Ureter (tissue), 1 donor: ENCODE data around the gene HAPLN2. TPM values are rescaled to one million over a fixed set of nuclear protein-coding genes. Genes with fewer than 3 reads are reported as not detected.
A peak's percentile ranks its signal among the peaks of the same experiment; 100 is the strongest.
"Not testable (repeated sequence)": the region's sequence is repeated elsewhere in the genome, so short reads cannot be mapped to it uniquely, and the experiment has no call there.

ENCODE experiments used
- DNase-seq: peaks from one replicate; pipeline ENCODE4 v3.0.0-alpha.2; 2020; ENCODE audit warnings: low spot score
- total RNA-seq: library from RNA; stranded (reverse); gene quantifications from one replicate; pipeline ENCODE4 v1.2.4, GENCODE V29; 2023
- donor health status: DM: yes; HTN: yes; CAD: no.

Gene HAPLN2
- total RNA-seq, 1 donor from 2014 or later: 5.6 TPM

GRCh38 chr1:156591432-156592157 is 27.6 kb upstream of the HAPLN2 start, which contains the start of gene NAXE:
Gene NAXE (plus strand): TSS chr1:156591776. CDS start chr1:156591805, 29 bp downstream.
- peak; percentile 75 for DNase-seq

- DNase-seq: no peak
These were observed 26.9 kb upstream of the HAPLN2 start for GRCh38 chr1:156592158-156592909.

GRCh38 chr1:156592910-156593660 is 26.1 kb upstream of the HAPLN2 start:
- no peak for DNase-seq

GRCh38 chr1:156593661-156593989 is 25.6 kb upstream of the HAPLN2 start:
- no peak for DNase-seq

GRCh38 chr1:156594190-156594589 is 25.0 kb upstream of the HAPLN2 start:
- no peak for DNase-seq

GRCh38 chr1:156595016-156595415 is 24.2 kb upstream of the HAPLN2 start:
- DNase-seq: no peak

GRCh38 chr1:156596426-156596825 is 22.8 kb upstream of the HAPLN2 start:
- no peak for DNase-seq

- no peak for DNase-seq
These were observed 21.1 kb upstream of the HAPLN2 start for GRCh38 chr1:156598125-156598524.

- no peak for DNase-seq
These were observed 20.3 kb upstream of the HAPLN2 start for GRCh38 chr1:156598731-156599432.

GRCh38 chr1:156599811-156600210 is 19.4 kb upstream of the HAPLN2 start:
- DNase-seq: no peak

GRCh38 chr1:156600733-156601121 is 18.5 kb upstream of the HAPLN2 start:
- no peak for DNase-seq

GRCh38 chr1:156601122-156601830 is 17.9 kb upstream of the HAPLN2 start, which contains the start of gene GPATCH4:
Gene GPATCH4 (minus strand): TSS chr1:156601479.
- DNase-seq: peak; percentile 86

GRCh38 chr1:156601892-156602291 is 17.3 kb upstream of the HAPLN2 start:
- DNase-seq: no peak

- DNase-seq: no peak
These were observed 16.6 kb upstream of the HAPLN2 start for GRCh38 chr1:156602557-156602993.

GRCh38 chr1:156607344-156607743 is 11.9 kb upstream of the HAPLN2 start:
- DNase-seq: not testable (repeated sequence)

GRCh38 chr1:156608036-156608674 is 11.1 kb upstream of the HAPLN2 start:
- peak; percentile 73 for DNase-seq

GRCh38 chr1:156608981-156609380 is 10.2 kb upstream of the HAPLN2 start:
- no peak for DNase-seq

- DNase-seq: not testable (repeated sequence)
These were observed 9.1 kb upstream of the HAPLN2 start for GRCh38 chr1:156610072-156610471.

- DNase-seq: no peak
These were observed 6.5 kb upstream of the HAPLN2 start for GRCh38 chr1:156612666-156613065.

- DNase-seq: no peak
These were observed 3.3 kb upstream of the HAPLN2 start for GRCh38 chr1:156615946-156616345.

GRCh38 chr1:156616463-156616862 is 2.8 kb upstream of the HAPLN2 start:
- DNase-seq: peak; percentile 87
